Hematopoietic multipotent progenitor cell treated with erythropoietin and hydrocortisone succinate and interleukin-3 and kit ligand, for 8 days (in vitro differentiated cells): ENCODE measurements around the gene LRRC4B.
A peak's percentile ranks its signal among the peaks of the same experiment; 100 is the strongest.
"Not testable (repeated sequence)": the region's sequence is repeated elsewhere in the genome, so short reads cannot be mapped to it uniquely, and the experiment has no call there.

Experiments used
- DNase-seq: peaks from one replicate; pipeline ENCODE4 v3.0.0-alpha.2; 2015

The LRRC4B gene

GRCh38 chr19:50482271-50482855 lies 85.9 kb downstream of the LRRC4B start:
- DNase-seq = no peak

GRCh38 chr19:50481351-50482149 lies 86.7 kb downstream of the LRRC4B start:
- DNase-seq = no peak

DNA sequence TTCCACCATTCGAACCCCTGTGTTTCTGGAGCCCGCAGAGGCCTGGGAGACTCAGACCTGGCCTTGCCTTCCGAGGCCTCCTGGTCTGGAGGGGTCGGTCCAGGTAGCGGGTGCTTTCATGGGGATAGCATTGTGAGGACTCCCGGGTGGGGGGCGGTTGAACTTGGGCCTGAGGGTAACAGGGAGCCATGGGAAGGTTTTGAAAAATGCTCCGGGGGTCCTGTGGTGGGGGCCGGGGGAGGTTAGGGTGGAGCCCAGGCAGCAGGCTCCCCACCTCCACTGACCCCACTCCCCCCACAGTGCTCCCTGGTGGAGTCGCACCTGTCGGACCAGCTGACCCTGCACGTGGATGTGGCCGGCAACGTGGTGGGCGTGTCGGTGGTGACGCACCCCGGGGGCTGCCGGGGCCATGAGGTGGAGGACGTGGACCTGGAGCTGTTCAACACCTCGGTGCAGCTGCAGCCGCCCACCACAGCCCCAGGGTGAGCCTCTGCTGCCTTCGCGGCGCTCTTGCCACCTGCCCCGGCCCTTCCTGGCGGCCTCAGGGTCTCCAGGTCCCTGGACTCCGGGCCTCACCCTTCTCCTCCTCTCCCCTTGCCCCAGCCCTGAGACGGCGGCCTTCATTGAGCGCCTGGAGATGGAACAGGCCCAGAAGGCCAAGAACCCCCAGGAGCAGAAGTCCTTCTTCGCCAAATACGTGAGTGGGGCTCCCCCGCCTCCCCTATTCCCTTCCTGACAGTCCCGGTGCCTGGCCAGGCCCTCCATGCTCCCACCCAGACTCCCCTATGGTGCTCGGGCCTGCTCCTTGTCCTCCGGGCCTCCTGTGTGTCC lies 87.7 kb downstream of the LRRC4B start:
- no peak for DNase-seq

DNA sequence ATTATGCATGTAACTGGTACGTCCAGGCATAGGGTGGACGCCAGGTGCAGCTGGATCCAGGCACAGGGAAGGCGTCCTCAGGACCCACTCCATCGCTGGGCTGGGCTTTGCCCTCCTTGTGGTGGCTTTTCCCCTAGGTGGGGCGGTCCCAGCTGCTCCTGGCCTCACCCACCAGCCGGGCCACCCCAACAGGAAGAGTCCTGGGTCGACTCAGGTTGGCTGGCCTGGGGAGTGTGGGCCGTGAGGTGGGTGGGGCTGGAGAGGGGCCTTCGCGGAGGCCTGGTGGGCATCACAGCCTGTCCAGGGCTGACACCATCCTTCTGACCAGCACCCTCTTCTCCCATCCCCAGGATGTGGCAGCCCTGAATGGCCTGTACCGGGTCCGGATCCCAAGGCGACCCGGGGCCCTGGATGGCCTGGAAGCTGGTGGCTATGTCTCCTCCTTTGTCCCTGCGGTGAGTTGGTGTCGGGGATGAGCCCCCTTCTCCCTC lies 88.4 kb downstream of the LRRC4B start:
- no peak for DNase-seq

GRCh38 chr19:50478901-50479715 lies 89.1 kb downstream of the LRRC4B start:
- DNase-seq = peak; percentile 53

- DNase-seq = no peak
Observed at GRCh38 chr19:50477751-50478515, 90.3 kb downstream of the LRRC4B start.

DNA sequence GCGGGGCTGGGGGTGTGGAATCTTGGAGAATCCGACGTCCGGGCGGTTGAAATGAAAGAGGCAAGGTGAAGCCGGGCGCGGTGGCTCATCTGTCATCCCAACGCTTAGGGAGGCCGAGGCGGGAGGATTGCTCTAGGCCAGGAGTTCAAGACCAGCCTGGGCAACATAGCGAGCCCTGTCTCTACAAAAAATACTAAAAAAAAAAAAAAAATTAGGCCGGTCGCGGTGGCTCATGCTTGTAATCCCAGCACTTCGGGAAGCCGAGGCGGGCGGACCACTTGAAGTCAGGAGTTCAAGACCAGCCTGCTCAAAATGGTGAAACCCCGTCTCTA lies 91.4 kb downstream of the LRRC4B start:
- DNase-seq = no peak

DNA sequence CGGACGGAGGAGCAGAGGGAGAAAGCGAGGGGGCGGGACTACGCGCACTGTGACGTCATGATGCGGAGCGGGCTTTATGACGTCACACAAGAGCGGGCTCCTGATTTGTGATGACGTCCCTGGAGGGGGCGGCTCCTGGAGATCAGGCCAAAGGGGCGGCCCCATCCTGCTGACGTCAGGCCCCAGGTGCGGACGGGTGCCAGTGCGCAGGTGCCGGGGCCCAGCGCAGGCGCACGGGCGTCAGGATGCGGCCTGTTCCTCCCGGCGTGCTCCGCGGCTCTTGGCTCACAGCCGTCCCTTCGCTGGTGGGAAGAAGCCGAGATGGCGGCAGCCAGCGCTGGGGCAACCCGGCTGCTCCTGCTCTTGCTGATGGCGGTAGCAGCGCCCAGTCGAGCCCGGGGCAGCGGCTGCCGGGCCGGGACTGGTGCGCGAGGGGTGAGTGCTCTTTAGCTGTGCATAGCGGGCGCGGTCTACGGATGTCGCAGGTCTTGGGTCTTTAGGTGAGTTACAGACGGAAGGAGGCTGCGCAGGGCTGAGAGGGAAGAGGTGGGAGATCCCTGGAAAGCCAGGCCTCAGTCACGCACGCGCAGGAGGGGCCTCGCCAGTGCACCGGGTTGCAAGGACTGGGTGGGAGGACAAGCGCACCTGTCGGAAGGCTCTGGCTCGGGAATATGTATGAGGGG lies 91.9 kb downstream of the LRRC4B start, which contains the start of the genes EMC10 and GARIN5A:
Gene EMC10, plus strand, starts transcription at position 284 of the 683 bp plus-strand sequence. Its CDS starts 38 bp downstream, at position 322.
Gene GARIN5A, minus strand, starts transcription at position 625 of the 683 bp plus-strand sequence. Its CDS starts 460 bp downstream, at position 165.
- DNase-seq = peak; percentile 89

GRCh38 chr19:50475736-50476223 lies 92.5 kb downstream of the LRRC4B start:
- DNase-seq = no peak

DNA sequence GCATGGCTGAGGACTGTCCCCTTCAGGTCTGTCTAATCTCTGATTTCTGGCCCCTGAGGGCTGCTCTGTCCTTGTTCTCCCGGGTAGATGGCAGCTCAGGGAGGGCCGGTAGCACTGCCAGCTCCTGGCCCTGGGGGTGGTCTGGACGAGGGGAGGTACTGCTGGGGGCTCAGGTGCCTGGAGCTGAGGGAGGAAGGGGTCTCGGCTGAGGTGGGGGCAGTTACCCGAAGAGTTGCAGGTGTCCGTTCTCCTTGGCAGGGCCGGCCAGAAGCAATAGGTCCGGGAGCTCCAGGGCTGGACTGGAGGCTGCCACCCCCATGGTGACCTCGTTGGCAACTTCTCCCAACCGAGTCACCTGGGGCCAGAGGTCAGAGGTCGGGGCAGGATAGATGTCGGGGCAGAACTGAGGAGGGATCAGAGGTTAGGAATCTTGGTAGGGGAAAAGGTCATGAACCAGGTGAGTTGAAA lies 93.1 kb downstream of the LRRC4B start:
- no peak for DNase-seq

DNA sequence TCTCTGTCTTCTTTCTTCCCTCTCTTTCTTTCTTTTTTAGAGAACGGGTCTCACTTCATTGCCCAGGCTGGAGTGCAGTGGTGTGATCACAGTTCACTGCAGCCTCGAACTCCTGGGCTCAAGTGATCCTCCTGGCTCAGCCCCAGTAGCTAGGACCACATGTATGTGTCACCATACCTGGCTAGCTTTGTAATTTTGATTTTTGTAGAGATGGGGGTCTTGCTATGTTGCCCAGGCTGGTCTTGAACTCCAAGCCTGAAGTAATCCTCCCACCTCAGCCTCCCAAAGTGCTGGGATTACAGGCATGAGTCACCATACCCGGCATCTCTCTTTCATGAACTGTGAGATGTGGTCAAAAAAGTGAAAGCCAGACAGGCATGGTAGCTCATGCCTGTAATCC lies 94.9 kb downstream of the LRRC4B start:
- DNase-seq = not testable (repeated sequence)

DNA sequence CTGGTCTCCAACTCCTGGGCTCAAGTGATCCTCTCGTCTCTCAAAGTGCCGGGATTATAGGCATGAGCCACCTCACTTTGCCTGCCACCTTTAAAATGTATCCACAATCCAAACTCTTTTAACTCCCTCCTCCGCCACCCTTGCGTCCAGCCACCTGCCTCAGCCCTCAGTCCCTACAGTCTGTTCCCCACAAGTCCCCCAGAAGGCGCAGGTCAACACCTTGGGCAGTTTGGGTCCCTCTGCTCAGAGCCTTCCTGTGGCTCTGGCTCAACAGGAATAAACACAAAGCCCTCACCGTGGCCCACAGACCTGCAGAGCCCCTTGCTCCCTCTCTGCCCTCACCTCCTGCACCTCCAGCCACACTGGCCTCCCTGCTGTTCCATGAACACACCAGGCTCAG lies 99.4 kb downstream of the LRRC4B start:
- no peak for DNase-seq

DNA sequence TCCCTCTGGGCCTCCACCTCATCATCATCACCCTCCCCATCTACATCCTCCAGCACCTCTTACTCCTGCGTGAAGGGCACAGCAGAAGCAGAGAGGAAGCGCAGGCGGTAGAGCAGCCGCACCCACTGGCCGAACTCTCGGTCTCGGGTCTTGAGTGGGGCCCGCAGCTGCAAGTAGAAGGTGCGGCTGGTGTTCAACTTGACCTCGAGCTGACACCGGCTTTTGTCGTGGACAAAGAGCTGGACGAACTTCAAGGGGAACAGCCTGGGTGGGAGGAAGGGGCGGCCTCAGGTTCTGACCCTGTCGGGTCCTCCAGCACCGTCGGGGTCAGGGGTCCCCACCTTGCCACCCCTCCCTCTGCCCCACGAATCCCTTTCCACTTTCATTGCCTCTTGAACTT lies 100.7 kb downstream of the LRRC4B start:
- DNase-seq = no peak
